HS-27A (cell line): ENCODE measurements around the gene GLIPR2.
"Not testable (repeated sequence)": the region's sequence is repeated elsewhere in the genome, so short reads cannot be mapped to it uniquely, and the experiment has no call there.

Source experiments
- DNase-seq: peaks from one replicate; pipeline ENCODE4 v3.0.0-alpha.2; 2012; ENCODE audit warnings: low read depth, missing footprints

GLIPR2 gene

GRCh38 chr9:36144309-36145232 is 8.0 kb downstream of the GLIPR2 start:
- DNase-seq, result no peak

DNA sequence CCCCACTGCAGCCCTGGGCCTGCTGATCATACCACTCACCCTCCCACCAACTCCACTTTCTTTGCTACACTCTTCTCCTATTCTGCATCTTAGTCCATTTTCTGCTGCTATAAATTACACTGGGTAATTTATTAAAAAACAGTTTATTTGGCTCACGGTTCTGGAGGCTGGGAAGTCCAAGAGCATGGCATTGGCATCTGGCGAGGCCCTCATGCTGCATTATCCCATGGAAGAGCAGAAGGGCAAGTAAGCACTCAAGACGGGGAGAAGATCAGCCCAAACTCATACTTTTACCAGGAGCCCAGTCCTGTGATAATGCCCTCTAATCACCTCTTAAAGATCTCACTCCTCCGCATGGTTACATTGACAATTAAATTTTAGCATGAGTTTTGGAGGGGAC is 9.4 kb downstream of the GLIPR2 start:
- DNase-seq, result no peak

- DNase-seq, result no peak
Observed at GRCh38 chr9:36146651-36147050, 10.1 kb downstream of the GLIPR2 start.

DNA sequence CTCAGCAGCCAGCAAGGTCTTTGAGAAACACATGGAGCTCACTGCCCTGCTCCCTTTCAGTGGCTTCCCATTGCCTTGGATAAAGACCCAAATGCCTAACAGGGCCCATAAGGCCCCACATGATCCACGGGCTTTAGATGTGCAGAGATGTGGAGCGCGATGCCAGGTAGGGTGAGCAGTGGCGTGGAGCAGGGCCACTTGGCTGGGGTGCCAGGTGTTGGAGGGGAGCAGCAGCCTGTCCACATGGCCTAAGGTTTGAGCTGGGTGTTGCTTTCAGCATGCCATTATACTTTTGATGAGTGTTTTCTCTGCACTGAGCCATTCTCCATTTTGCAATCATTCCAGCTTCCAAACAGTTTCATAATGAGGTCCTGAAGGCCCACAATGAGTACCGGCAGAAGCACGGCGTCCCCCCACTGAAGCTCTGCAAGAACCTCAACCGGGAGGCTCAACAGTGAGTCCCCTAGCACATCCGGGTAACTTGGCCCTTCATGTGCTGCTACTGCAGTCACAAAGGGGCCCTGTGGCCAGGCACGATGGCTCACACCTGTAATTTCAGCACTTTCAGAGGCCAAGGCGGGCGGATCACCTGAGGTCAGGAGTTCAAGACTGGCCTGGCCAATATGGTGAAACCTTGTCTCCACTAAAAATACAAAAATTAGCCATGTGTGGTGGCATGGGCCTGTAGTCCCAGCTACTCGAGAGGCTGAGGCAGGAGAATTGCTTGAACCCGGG is 11.1 kb downstream of the GLIPR2 start:
- no peak for DNase-seq

- peak; percentile 99 for DNase-seq
Observed at GRCh38 chr9:36148311-36149051, 11.9 kb downstream of the GLIPR2 start.

DNA sequence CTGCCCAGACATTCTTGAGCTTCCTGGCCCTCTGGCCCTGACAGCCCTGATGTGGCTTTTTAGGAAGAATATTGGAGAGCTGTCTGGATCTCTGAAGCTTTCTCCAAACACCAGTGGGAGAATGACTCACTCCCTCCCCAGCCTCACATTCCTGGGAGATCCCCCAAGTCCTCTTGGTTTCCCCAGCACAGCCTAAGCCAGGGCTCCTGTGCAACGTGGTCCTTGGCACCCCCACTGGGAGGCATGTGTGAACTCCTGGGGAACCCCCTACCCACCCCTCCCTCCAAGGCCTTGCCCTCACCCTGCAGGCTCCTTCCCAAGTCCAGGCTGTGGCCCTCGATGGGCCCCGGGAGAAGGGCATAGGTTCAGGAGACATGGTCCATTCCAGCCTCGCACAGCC is 12.7 kb downstream of the GLIPR2 start:
- peak; percentile 77 for DNase-seq

GRCh38 chr9:36150574-36151315 is 14.2 kb downstream of the GLIPR2 start:
- DNase-seq, result no peak

DNA sequence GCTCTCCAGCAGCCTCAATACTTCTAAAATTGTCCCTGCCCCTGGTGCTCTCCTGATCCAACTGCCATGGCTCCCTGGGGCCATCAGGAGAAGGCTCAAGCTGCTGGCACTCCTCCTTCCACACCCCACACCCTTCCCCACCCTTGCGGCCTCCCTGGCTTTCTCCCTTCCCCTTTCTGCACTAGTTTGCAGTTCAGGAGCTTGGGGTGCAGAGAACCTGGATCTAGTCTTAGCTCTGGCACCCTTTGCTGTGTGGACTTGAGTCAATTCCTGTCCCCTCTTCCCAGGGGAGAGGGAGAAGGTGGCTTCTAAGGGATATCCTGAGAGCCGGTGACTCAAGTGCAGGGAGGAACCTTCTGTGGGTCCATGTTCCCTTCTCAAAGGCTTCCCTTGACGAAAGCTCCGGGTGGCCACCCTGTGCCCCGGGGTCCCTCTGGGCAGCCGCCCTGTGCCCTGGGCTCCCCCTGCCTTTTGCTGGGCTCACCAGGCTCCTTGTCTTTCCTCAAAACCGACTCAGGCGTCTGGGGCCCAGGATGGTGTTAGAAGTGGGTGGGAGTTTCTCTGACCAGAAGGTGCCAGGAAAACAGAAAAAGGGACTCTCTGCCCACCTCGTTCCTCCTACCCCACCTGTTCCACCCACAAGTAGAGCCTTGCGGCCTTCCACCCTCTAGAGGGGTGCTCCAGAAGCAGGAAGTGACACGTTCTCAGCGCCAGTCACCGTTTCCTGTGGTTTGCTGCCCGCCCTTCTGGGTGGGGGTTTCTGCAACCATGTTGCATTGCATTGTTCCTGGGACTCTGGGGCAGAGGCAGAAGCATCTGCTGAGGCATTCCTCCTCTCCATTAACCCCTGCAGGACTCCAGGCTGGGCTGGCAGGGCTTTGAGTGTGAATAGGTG is 15.0 kb downstream of the GLIPR2 start:
- DNase-seq, result no peak

GRCh38 chr9:36152741-36153438 is 16.4 kb downstream of the GLIPR2 start:
- DNase-seq, result no peak

GRCh38 chr9:36153746-36154145 is 17.2 kb downstream of the GLIPR2 start:
- DNase-seq, result no peak

- DNase-seq, result no peak
Observed at GRCh38 chr9:36154331-36154952, 17.9 kb downstream of the GLIPR2 start.

GRCh38 chr9:36156116-36156515 is 19.6 kb downstream of the GLIPR2 start:
- DNase-seq, result no peak

DNA sequence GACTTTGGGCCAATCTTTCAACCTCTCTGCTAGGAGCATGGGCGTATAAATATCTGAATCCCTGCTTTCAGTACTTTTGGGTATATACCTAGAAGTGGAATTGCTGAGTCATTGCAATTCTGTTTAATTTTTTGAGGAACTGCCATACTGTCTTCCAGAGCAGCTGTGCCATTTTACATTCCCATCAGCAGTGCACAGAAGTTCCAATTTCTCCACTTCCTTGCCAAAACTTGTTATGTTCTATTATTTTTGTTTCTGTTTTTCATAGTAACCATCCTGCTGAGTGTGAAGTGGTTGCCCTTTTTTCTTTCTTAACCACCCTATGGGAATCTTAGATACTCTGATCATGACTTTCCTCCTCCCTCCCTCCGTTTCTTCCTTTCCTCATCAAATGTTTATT is 21.6 kb downstream of the GLIPR2 start:
- no peak for DNase-seq

DNA sequence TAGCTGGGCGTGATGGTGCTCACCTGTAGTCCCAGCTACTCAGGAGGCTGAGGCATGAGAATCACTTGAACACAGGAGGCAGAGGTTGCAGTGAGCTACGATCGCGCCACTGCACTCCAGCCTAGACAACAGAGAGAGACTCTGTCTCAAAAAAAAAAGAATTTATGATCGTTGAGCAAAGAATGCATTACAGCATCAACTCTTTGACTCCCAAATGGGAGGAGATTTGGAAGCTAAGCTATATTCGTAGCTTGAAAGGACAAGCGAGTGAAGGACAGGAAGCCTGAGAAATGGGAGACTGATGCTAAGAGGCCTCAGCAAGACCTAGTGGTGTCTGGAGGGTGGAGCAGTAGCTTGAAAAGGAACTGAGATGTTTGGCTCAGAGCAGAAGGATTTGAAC is 22.4 kb downstream of the GLIPR2 start:
- no peak for DNase-seq

GRCh38 chr9:36159509-36159908 is 23.0 kb downstream of the GLIPR2 start:
- DNase-seq, result not testable (repeated sequence)

DNA sequence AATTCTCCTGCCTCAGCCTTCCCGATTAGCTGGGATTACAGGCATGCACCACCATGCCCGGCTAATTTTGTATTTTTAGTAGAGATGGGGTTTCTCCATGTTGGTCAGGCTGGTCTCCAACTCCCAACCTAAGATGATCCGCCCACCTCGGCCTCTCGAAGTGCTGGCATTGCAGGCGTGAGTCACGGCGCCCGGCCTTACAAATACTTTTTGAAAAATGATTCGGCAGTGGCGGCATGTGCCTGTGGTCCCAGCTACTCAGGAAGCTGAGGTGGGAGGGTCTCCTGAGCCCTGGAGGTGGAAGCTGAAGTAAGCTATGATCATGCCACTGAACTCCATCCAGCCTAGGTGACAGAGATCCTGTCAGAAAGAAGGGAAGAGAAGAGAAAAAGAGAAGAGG is 23.6 kb downstream of the GLIPR2 start:
- DNase-seq, result not testable (repeated sequence)

DNA sequence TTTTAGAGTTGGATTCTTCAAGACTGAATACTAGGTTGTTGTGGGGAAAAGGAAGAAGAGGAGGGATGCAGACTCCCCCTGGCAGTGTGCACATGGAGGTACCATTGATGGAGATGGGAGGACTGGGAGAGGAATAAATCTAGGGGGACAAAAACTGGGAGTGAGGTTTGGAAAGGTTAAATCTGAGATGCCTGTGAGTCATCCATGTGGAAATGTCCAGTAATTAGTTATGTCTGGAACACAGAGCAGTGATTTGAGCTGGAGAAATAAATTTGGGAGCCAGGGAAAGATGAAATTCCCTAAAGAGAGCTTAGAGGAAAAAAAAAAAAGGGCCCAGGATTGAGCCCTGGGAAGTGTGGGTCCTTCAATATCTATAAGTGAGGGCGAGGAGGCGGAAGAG is 24.7 kb downstream of the GLIPR2 start:
- no peak for DNase-seq

GRCh38 chr9:36162211-36162738 is 25.7 kb downstream of the GLIPR2 start:
- no peak for DNase-seq

- no peak for DNase-seq
Observed at GRCh38 chr9:36163049-36163785, 26.7 kb downstream of the GLIPR2 start.
